K562 (cell line): ENCODE data around the gene COPA. TPM values are rescaled to one million over a fixed set of nuclear protein-coding genes. Genes with fewer than 3 reads are reported as not detected.

Experiments used
- ATF7 ChIP-seq: fragments of 450-650 bp; IDR thresholded peaks from 2 replicates; pipeline ENCODE4 v1.7.1; 2014; ENCODE audit warnings: mild to moderate bottlenecking, moderate library complexity
- BRD9 ChIP-seq: fragments of 450-650 bp; IDR thresholded peaks from 2 replicates; pipeline ENCODE4 v1.6.1; 2018; ENCODE audit warnings: low read depth; ENCODE audit not compliant: partially characterized antibody
- GABPB1 ChIP-seq: sonication (generic); formaldehyde crosslinking; IDR thresholded peaks from 2 replicates; pipeline ENCODE4 v1.8.0; 2022; ENCODE audit warnings: mild to moderate bottlenecking, missing genetic modification reagents
- JUN ChIP-seq, 2 experiments: sonication (generic) in 1 of 2; formaldehyde crosslinking in 1 of 2; IDR thresholded peaks; 2 replicates each; pipeline versions ENCODE4 v1.6.1 to v1.8.0; 2012 to 2022; ENCODE audit warnings: borderline replicate concordance in 2 of 2, mild to moderate bottlenecking in 2 of 2, improper control_type of control experiment in 1 of 2, low read depth in 1 of 2, low read length in 1 of 2, missing genetic modification reagents in 1 of 2
- JUND ChIP-seq, 2 experiments: IDR thresholded peaks; 2 replicates in 1 of 2; 3 replicates in 1 of 2; pipeline ENCODE4 v1.6.1; 2011; ENCODE audit warnings: borderline replicate concordance in 2 of 2, low read depth in 2 of 2, low read length in 2 of 2, improper control_type of control experiment in 1 of 2, missing biosample characterization in 1 of 2, missing genetic modification characterization in 1 of 2, missing genetic modification reagents in 1 of 2
- KAT7 ChIP-seq: sonication (generic); formaldehyde crosslinking; IDR thresholded peaks from 2 replicates; pipeline ENCODE4 v1.8.0; 2022; ENCODE audit warnings: missing genetic modification reagents, mild to moderate bottlenecking, borderline replicate concordance
- SMARCA5 ChIP-seq: fragments of 450-650 bp; IDR thresholded peaks from 2 replicates; pipeline ENCODE4 v1.6.1; 2016
- SMARCC2 ChIP-seq: fragments of 450-650 bp; IDR thresholded peaks from 2 replicates; pipeline ENCODE4 v1.6.1; 2017; ENCODE audit warnings: antibody characterized with exemption, moderate library complexity, mild to moderate bottlenecking, low read depth
- SP1 ChIP-seq: sonication (generic); formaldehyde crosslinking; IDR thresholded peaks from 2 replicates; pipeline ENCODE4 v1.8.1; 2022; ENCODE audit warnings: mild to moderate bottlenecking, missing genetic modification reagents
- SRSF3 ChIP-seq: fragments of 200-400 bp; formaldehyde crosslinking; IDR thresholded peaks from 2 replicates; pipeline ENCODE4 v1.6.1; 2016; ENCODE audit warnings: mild to moderate bottlenecking, low read length, moderate library complexity; ENCODE audit not compliant: insufficient read depth
- THRAP3 ChIP-seq: fragments of 450-650 bp; IDR thresholded peaks from 2 replicates; pipeline ENCODE4 v1.6.1; 2016; ENCODE audit warnings: mild to moderate bottlenecking, inconsistent platforms, borderline replicate concordance
- ZNF175 ChIP-seq: fragments of 200-800 bp; sonication (Bioruptor generic); IDR thresholded peaks from 2 replicates; pipeline ENCODE4 v1.6.1; 2016; ENCODE audit warnings: low read depth, mild to moderate bottlenecking, missing genetic modification characterization, missing compliant biosample characterization
- polyA plus RNA-seq, 8 experiments: library from polyadenylated mRNA; depleted of rRNA in 4 of 8; stranded (reverse) in 5 of 8; unstranded in 3 of 8; fragments of >200 nt; fragmentation: Nextera tagmentation in 2 of 8; fragmentation: Illumina TruSeq in 1 of 8; extraction: Ambion mirVana in 2 of 8; extraction: Trizol in 1 of 8; gene quantifications; 2 replicates each; pipeline versions ENCODE4 v1.2.1 to v1.2.3, GENCODE V29; 2011 to 2014; ENCODE audit warnings: inconsistent platforms in 1 of 8, missing spikeins in 1 of 8
- total RNA-seq, 7 experiments: library from RNA; depleted of rRNA in 6 of 7; stranded (reverse); fragments of >200 nt in 6 of 7; fragmentation: Illumina TruSeq in 2 of 7; extraction: Trizol in 2 of 7; gene quantifications; 2 replicates each; pipeline versions ENCODE4 v1.2.1 to v1.2.3, GENCODE V29; 2011 to 2021; ENCODE audit warnings: low replicate concordance in 1 of 7
- TF ChIP-seq, protein P1 (sequence below): sonication (generic); formaldehyde crosslinking; IDR thresholded peaks from 2 replicates; pipeline ENCODE4 v1.8.0; 2022; ENCODE audit warnings: mild to moderate bottlenecking, missing genetic modification reagents
- TF ChIP-seq, protein P2 (sequence below): sonication (generic); formaldehyde crosslinking; IDR thresholded peaks from 2 replicates; pipeline ENCODE4 v1.8.0; 2022; ENCODE audit warnings: missing genetic modification reagents, mild to moderate bottlenecking, moderate library complexity, borderline replicate concordance
- TF ChIP-seq, protein P3 (sequence below): fragments of 250-450 bp; sonication (Bioruptor Pico); IDR thresholded peaks from 2 replicates; pipeline ENCODE4 v1.4.0; 2020; ENCODE audit warnings: mild to moderate bottlenecking
- TF ChIP-seq, protein P4 (sequence below): sonication (generic); formaldehyde crosslinking; IDR thresholded peaks from 2 replicates; pipeline ENCODE4 v1.8.0; 2022; ENCODE audit warnings: mild to moderate bottlenecking, missing genetic modification reagents, borderline replicate concordance

COPA gene
- total and polyA plus RNA-seq, 9 of the 15 experiments (the other 6 are each of a cell fraction or from before 2014, with no cell fraction given) = 49.8 to 222 (median 110) TPM

DNA sequence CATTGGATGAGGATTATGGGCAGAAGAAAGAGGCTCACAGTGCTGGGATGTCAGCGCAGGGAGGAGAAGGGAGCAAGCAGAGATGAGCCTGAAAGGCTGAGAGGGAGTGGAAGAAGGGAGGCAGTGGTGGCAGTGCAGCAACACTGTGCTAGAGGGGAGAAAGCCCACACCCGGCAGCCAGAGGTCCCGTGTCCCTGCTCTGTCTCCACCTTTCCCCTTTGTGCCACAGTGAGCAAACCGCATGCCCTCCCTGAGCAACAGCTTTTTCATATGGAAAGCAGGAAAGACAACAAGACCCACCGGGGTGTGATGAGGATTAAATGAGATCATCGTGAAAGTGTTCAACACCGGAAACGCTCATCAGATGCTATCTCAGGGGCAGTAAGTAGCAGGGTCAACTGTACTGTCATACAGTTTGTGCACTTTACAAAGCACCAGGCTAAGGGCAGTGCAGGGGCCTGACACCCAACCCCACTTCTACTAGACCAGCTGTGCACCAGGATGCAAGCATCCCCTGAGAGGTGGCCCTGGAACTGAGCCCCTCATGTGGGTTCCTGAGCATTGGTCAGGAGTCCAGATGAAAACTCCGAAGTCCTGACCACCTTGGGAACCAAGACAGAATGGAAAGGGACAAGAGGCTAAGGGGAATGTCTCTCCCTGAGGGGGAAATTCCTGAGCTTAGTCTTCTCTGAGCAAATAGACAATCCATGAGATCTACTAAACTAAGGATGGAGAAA is 32.9 kb upstream of the COPA start (continued):
- TF ChIP-seq, protein P1, sequence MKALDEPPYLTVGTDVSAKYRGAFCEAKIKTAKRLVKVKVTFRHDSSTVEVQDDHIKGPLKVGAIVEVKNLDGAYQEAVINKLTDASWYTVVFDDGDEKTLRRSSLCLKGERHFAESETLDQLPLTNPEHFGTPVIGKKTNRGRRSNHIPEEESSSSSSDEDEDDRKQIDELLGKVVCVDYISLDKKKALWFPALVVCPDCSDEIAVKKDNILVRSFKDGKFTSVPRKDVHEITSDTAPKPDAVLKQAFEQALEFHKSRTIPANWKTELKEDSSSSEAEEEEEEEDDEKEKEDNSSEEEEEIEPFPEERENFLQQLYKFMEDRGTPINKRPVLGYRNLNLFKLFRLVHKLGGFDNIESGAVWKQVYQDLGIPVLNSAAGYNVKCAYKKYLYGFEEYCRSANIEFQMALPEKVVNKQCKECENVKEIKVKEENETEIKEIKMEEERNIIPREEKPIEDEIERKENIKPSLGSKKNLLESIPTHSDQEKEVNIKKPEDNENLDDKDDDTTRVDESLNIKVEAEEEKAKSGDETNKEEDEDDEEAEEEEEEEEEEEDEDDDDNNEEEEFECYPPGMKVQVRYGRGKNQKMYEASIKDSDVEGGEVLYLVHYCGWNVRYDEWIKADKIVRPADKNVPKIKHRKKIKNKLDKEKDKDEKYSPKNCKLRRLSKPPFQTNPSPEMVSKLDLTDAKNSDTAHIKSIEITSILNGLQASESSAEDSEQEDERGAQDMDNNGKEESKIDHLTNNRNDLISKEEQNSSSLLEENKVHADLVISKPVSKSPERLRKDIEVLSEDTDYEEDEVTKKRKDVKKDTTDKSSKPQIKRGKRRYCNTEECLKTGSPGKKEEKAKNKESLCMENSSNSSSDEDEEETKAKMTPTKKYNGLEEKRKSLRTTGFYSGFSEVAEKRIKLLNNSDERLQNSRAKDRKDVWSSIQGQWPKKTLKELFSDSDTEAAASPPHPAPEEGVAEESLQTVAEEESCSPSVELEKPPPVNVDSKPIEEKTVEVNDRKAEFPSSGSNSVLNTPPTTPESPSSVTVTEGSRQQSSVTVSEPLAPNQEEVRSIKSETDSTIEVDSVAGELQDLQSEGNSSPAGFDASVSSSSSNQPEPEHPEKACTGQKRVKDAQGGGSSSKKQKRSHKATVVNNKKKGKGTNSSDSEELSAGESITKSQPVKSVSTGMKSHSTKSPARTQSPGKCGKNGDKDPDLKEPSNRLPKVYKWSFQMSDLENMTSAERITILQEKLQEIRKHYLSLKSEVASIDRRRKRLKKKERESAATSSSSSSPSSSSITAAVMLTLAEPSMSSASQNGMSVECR (CRISPR knock-in tag) = peak; percentile 49; the same call in 1 of the 2 replicates
- 0 out of 2 replicates have a peak, but pooled peaks have one; percentile 67 for TF ChIP-seq KAT7
- peak; percentile 9; the same call in 1 of the 2 replicates for TF ChIP-seq SP1 (CRISPR knock-in tag)
- peak; percentile 69; the same call in 1 of the 2 replicates for TF ChIP-seq SMARCA5
- TF ChIP-seq JUND (IDR thresholded peaks at IDR 0.05; ENCODE audit: borderline replicate concordance, low read depth, low read length) = peak; percentile 75; the same call in 1 of the 2 replicates
- peak; percentile 65; the same call in 1 of the 3 replicates for TF ChIP-seq JUND (tag; IDR thresholded peaks at IDR 0.05; ENCODE audit: borderline replicate concordance, low read depth, low read length)
- TF ChIP-seq ZNF175 = peak; percentile 55; the same call in 1 of the 2 replicates
- no peak for TF ChIP-seq THRAP3
- TF ChIP-seq, protein P2, sequence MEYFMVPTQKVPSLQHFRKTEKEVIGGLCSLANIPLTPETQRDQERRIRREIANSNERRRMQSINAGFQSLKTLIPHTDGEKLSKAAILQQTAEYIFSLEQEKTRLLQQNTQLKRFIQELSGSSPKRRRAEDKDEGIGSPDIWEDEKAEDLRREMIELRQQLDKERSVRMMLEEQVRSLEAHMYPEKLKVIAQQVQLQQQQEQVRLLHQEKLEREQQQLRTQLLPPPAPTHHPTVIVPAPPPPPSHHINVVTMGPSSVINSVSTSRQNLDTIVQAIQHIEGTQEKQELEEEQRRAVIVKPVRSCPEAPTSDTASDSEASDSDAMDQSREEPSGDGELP (CRISPR knock-in tag) = peak; percentile 50; the same call in 1 of the 2 replicates
- TF ChIP-seq ATF7 = peak; percentile 78; the same call in 1 of the 2 replicates
- peak; percentile 53; the same call in 1 of the 2 replicates for TF ChIP-seq JUN (IDR thresholded peaks at IDR 0.05; ENCODE audit: borderline replicate concordance, low read depth, low read length)
- no peak for TF ChIP-seq JUN (CRISPR knock-in tag; IDR thresholded peaks at IDR 0.05; ENCODE audit: borderline replicate concordance)
- TF ChIP-seq SMARCC2 = no peak
- peak; percentile 86 for TF ChIP-seq BRD9
- TF ChIP-seq, protein P3, sequence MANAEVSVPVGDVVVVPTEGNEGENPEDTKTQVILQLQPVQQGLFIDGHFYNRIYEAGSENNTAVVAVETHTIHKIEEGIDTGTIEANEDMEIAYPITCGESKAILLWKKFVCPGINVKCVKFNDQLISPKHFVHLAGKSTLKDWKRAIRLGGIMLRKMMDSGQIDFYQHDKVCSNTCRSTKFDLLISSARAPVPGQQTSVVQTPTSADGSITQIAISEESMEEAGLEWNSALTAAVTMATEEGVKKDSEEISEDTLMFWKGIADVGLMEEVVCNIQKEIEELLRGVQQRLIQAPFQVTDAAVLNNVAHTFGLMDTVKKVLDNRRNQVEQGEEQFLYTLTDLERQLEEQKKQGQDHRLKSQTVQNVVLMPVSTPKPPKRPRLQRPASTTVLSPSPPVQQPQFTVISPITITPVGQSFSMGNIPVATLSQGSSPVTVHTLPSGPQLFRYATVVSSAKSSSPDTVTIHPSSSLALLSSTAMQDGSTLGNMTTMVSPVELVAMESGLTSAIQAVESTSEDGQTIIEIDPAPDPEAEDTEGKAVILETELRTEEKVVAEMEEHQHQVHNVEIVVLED (CRISPR knock-in tag) = no peak
- TF ChIP-seq GABPB1 (CRISPR knock-in tag) = peak; percentile 52; the same call in 1 of the 2 replicates
- TF ChIP-seq, protein P4, sequence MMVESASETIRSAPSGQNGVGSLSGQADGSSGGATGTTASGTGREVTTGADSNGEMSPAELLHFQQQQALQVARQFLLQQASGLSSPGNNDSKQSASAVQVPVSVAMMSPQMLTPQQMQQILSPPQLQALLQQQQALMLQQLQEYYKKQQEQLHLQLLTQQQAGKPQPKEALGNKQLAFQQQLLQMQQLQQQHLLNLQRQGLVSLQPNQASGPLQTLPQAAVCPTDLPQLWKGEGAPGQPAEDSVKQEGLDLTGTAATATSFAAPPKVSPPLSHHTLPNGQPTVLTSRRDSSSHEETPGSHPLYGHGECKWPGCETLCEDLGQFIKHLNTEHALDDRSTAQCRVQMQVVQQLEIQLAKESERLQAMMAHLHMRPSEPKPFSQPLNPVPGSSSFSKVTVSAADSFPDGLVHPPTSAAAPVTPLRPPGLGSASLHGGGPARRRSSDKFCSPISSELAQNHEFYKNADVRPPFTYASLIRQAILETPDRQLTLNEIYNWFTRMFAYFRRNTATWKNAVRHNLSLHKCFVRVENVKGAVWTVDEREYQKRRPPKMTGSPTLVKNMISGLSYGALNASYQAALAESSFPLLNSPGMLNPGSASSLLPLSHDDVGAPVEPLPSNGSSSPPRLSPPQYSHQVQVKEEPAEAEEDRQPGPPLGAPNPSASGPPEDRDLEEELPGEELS (CRISPR knock-in tag) = no peak
- no peak for TF ChIP-seq SRSF3
